Iris pigment epithelial cell (primary cell): ENCODE results near the gene SELENOI.
A peak's percentile ranks its signal among the peaks of the same experiment; 100 is the strongest.
"Not testable (repeated sequence)": the region's sequence is repeated elsewhere in the genome, so short reads cannot be mapped to it uniquely, and the experiment has no call there.

ENCODE experiments used
- DNase-seq: peaks from one replicate; pipeline ENCODE4 v3.0.0-alpha.2; 2011; ENCODE audit warnings: low read depth

The SELENOI gene

DNA sequence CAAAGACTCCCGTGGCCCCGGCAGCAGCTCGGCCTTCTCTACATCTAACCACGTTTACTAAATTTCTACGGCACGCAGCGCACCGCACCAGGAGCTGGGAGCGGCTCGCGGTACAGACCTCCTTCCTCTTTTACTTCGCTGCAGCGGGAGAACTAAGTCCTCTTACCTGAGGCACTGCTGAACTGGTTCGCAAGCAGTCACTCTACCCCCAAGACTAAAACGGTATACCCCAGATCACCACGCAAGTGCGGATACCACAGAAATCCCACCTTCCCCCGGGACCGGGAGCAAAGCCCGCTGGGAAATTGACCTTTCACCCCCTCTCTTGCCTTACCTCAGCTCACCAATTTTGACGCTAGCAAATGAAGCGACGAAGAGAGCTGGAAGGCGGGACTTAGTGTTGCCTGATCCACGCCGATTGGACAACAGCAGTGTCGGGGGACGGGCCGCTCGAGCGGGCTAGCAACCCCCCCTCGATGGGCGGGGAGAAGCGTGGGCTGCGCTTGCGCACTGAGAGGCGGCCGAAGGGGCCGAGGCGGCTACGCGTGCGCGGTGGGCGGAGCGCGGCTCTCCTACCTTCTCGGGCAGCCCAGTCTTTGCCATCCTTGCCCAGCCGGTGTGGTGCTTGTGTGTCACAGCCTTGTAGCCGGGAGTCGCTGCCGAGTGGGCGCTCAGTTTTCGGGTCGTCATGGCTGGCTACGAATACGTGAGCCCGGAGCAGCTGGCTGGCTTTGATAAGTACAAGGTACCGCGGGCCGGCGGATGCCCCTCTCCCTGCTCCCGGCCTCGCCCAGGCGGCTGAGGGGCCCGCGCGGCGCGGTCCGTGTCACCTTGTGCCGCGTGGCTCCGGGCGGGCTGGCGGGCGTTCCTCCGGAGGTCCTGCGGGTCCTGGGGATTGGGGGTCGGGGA, at the start of gene SELENOI:
TSS of gene SELENOI (plus strand) at position 599 of the 909 bp plus-strand sequence. CDS start at position 689, 90 bp downstream.
- DNase-seq, result peak; percentile 99

- no peak for DNase-seq
Measured at GRCh38 chr2:26297061-26297460, 48.9 kb upstream of the SELENOI start.

DNA sequence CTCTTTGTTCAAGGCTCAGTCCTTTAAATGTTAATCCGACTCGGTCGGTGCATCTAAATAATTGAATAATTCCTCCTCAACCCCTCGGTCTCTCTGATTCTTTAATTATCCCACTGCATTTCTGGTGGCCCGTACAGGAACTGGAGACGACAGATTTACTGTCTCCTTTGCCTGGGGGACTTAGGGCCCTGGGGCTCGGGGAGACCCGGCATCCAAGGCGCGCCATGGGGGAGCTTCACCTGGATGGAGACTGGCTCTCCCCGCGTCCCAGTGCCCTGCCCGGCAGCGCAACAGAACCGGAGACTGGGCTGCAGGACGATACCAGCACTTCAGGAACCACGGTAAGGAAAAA, 47.7 kb upstream of the SELENOI start:
- DNase-seq, result no peak

GRCh38 chr2:26298638-26299393, 47.1 kb upstream of the SELENOI start:
- DNase-seq, result peak; percentile 54

DNA sequence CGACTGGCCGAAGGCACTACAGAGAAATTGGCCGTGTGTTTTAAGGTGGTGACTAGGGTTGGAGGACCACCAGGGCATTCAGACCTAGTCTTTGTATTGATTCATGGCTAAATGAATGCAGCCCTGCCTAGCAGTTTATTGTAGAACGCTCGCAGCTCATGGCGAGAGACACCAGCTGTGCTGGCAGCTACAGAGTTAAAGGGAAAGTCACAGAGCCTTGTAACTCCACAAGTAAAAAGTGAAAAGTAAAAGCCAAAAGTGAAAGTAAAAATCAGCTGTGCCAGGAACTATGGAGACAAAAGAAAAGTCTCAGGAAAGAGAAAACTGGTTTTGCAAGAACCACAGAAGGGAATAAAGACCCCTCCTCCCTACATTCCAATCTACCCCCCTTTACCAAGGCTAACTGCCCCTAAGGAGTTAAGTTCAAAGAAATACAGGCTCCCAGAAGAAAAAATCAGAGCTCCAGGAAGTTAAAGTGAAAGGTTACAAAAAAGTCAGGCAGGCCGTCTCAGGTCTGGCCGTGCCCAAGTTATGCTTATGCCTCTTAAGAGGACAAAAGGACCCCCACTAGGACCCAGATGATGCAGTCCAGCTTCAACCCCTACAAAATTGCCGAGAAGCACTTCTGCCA, 46.4 kb upstream of the SELENOI start:
- peak; percentile 70 for DNase-seq

DNA sequence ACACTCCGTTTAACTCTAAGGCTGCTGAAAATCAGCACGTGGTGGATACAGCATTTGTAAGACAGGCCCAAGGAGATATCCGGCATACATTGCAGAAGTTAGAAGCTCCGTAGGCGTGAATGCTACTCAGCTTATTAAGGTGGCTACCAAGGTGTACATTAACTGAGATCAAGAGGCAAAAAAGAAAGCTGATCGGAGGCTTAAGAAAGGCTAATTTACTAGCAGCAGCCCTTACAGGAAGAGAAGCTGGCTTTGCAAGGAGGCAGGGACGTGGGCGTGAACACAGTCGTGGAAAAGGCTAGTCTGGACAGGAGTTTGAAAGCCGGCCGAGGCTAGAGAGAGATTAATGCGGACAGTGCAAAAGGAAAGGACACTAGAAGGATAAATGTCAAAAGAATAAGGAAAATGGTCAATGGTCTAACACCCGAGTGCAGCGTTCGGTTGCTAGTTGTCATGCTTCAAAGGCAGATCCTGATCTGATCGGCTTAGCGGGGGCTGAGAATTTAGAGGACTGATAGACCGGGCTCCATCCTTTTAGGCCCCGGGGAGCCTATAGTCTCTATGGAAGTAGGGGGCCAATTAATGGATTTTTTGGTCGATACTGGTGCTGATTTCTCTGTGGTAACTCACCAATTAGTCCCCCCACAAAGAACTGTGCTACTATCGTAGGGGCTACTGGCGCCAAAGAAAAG, 45.6 kb upstream of the SELENOI start:
- DNase-seq, result peak; percentile 45

- no peak for DNase-seq
Measured at GRCh38 chr2:26302846-26303245, 43.1 kb upstream of the SELENOI start.

DNA sequence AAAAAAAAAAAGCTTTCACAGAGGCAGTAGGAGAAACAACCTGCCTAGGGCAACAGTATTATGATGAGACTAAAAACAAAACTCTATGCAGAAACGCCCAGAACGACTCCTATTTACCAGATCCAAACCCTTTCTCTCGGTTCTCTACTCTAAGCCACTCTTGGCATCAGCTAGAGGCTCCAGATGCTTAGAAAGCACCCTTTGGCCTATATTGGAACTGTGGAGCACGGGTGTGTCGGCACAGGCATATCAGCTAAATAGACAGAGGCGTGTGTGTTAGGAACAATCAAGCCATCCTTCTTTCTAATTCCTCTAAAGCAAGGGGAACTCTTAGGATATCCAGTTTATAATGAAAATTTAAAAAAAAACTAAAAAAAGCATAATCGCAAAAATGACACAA, 40.8 kb upstream of the SELENOI start:
- DNase-seq, result not testable (repeated sequence)

DNA sequence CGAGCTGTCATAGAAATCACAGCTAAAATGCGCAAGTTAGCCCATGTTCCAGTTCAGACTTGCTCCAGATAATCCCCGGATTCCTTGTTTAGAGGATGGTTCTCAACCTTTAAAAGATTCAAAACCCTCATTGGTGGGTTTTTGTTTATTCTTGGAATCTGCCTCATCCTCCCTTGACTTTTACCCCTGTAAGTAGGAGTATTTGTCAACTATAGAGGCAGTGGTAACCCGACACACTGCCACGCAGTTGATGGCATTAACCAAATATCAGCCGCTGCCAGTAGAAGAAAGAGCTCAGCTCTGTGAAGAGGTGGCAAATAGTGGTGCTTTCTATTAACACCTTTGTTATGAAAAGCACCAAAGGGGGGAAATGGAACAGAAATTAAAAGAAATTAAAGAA, 40.4 kb upstream of the SELENOI start:
- DNase-seq, result no peak

DNA sequence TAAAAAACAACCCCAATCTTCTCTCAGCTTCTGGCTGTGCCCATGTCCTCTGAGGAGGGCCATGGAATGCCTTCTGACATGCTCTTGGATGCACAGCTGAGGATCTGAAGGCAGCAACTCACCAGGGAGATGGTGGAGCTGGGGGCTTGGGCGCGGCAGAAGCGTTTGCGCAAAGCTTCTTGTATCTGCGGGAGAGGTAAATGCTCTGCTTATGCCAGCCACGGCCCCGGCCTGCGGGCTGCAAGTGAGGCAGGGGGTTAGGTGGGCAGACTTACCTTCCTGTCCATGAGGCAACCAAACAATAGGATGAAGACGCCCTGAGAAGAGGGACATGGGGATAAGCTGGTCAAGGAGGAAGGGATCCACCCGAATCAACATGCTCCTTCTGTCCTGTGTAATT, 36.0 kb upstream of the SELENOI start:
- no peak for DNase-seq

DNA sequence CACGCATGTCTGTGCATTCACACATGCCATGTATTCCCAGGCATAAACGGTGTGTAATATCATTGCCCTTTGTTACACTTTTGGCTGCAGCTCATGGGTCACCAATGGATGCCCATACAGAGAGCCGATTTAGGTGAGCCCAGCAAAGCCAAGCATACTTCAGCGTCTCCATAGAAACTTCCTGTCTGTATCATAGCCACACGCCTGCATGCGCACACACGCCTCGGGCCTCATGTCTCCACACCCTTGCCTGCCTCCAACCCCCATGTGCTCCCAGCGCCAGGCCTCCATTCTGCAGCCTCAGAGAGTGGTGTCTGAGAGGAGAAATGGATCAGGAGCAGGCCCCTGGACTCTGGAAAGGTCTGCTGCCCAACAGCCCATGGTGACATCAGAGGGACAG, 33.5 kb upstream of the SELENOI start:
- no peak for DNase-seq

- DNase-seq, result no peak
Measured at GRCh38 chr2:26313446-26313845, 32.5 kb upstream of the SELENOI start.

DNA sequence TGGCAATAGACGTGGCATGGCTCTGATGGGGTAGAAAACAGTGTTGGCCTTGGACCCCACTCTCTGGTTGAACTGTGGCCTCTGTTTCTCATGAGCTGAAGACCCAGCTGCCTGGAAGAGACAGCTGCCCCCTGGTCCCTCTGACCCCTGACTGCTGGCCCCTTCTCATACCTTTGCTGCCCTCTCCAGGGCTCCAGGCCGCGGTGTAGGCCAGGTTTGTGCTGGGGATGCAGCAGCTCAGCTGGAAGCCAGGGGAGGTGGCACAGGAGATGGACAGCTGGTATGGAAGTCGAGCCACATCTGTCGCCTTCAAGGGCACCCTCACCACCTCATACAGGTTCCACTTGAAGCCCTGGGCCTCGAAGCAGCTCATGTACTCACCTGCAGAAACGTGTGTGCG, 31.7 kb upstream of the SELENOI start:
- no peak for DNase-seq

DNA sequence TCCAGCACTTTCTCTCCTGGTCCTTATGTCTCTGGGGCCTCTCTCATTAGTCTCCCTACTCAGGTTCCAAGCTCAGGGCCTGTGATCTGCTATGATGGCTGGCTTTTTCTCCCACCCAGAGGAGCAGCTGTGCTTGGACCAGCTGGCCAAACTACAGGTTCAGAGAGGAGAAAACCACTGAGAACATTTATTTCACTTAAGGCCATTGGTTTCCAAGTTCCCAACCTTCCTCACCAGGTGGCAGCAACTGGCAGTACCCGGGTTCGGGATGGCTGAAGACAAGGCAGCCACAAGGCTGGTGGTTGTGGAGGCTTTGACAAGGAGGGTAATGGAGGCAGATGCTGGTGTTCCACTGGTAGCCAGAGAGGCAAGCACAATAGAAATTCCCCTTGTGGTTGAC, 29.9 kb upstream of the SELENOI start:
- no peak for DNase-seq

DNA sequence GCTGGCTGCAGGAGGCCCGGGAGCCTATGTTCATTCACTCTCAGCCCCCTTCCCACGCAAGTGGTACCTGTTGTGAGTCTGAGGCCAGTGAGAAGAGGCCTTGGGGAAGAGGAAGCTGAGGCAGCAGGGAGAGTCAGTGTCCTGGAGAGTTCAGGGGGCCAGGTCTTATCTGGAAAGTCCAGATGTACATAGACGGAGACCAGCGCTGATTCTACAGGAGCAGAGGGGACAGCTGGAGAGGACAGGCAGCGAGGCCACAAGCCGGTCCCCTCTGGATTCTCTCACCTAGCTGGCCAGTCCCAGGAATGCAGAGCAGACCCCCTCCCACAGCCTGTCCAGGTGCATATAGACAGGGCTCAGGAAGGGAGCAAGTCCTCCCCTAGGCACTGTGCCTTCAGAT, 29.1 kb upstream of the SELENOI start:
- no peak for DNase-seq

DNA sequence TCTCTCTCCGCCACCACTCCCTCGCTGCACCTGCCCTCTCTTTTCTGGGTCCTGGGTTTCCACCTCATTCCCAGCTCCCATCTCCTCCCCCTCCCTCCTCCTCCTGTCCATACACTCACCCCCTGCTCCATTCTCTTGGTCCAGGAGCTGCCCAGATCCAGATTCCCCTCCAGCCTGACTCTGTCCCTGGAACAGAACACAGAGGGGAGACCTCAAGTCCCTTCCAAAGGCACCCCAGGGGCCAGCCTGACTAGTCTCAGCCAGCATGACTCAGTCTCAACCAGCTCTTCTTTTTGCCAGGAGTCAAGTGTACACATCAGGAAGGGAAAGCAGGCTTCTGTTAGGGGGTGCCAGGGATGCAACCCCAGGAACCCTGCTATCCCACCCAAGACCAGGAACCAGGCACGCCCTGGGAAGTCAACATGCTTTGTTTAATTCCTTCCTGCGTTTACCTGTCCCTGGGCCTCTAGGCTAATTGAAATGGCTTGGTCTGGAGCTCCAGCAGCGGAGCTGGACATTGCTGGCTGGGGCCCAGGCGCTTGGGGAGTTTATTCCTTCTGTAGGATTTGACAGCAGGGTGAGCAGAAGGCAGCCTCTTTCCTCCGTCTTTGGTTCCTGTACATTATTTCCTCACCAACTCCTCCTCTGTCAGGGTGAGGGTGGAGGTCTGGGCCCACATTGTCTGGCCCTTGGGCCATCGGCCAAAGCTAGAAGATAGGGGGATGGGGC, 28.4 kb upstream of the SELENOI start:
- peak; percentile 16 for DNase-seq

DNA sequence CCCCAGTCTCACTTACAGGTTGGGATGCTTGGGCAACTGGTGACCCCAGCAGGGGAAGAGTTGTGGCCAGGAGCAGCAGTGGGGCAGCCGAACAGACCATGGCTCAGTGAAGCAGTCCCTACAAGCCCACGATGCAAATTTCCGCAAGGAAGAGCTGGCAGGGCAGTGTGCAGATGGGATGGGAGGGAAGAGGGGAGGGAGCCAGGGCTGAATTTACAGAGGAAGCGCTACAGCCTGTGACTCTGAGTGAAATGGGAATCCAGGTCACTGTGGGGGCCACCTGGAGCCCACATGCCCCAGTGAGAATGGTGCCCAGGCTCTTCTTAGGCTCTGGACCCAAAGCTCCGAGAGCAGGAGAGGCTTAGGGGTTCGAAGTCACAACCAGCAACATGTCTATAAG, 27.0 kb upstream of the SELENOI start:
- DNase-seq, result no peak

DNA sequence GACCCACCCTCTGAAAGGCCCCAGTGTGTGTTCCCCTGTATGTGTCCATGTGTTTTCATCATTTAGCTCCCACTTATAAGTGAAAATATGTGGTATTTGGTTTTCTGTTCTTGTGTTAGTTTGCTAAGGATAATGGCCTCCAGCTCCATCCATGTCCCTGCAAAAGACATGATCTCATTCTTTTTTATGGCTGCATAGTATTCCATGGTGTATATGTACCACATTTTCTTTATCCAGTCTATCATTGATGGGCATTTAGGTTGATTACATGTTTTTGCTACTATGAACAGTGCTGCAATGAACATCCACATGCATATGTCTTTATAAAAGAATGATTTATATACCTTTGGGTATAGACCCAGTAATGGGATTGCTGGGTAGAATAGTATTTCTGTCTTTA, 21.5 kb upstream of the SELENOI start:
- not testable (repeated sequence) for DNase-seq

DNA sequence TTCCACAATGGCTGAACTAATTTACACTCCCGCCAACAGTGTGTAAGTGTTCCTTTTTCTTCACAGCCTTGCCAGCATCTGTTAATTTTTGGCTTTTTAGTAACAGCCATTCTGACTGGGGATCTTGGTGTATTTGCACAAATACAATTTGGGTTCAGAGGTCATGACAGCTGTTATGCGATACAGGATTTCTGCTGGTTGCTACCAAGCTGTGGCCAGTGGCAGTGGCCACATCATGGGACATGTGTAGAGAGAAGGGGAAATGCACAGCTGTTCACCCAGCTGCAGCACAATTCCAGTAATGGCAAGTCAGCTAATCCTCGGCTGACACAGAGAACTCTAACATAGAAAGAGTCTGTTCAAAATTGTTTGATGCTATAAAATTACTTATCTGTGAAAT, 21.0 kb upstream of the SELENOI start:
- no peak for DNase-seq

- peak; percentile 82 for DNase-seq
Measured at GRCh38 chr2:26325851-26326250, 20.1 kb upstream of the SELENOI start.

- DNase-seq, result peak; percentile 20
Measured at GRCh38 chr2:26326514-26326913, 19.4 kb upstream of the SELENOI start.
